ES-I3 (cell line): ENCODE measurements around the gene GCNA.
"Not testable (repeated sequence)": the region's sequence is repeated elsewhere in the genome, so short reads cannot be mapped to it uniquely, and the experiment has no call there.

ENCODE experiments used
- H3K36me3 ChIP-seq: 2 replicates; pipeline ENCODE4 v1.6.1; 2013; ENCODE audit warnings: mild to moderate bottlenecking, low read length, control low read depth, moderate library complexity; ENCODE audit not compliant: insufficient read depth
- H3K4me1 ChIP-seq: 2 replicates; pipeline ENCODE4 v1.6.1; 2013; ENCODE audit warnings: mild to moderate bottlenecking, control low read depth, low read length; ENCODE audit not compliant: insufficient read depth
- H3K9ac ChIP-seq: 2 replicates; pipeline ENCODE4 v1.6.1; 2013; ENCODE audit warnings: low read depth, mild to moderate bottlenecking, low read length, moderate library complexity
- H3K9me3 ChIP-seq: 2 replicates; pipeline ENCODE4 v1.6.1; 2013; ENCODE audit warnings: mild to moderate bottlenecking, low read length, moderate library complexity; ENCODE audit not compliant: control insufficient read depth, insufficient read depth

GCNA gene

GRCh38 chrX:71627588-71628404 is 49.6 kb downstream of the GCNA start:
- H3K9me3 ChIP-seq: no peaks in the 10 kb centered on the region
- H3K36me3 ChIP-seq: no peaks in the 10 kb centered on the region
- peaks cover 5% of the 10 kb centered on the region; the same call in 1 of the 2 replicates for H3K4me1 ChIP-seq
- H3K9ac ChIP-seq: no peak overlapping the region

- Histone ChIP-seq H3K4me1 (no peaks in the 10 kb centered on the region), H3K9ac (no peak overlapping the region), H3K9me3 (no peaks in the 10 kb centered on the region), H3K36me3 (no peaks in the 10 kb centered on the region)
These were observed 51.2 kb downstream of the GCNA start for GRCh38 chrX:71629467-71629866.

GRCh38 chrX:71632923-71633657 is 54.9 kb downstream of the GCNA start:
- H3K36me3 ChIP-seq: no peaks in the 10 kb centered on the region
- H3K9ac ChIP-seq: no peak overlapping the region
- no peaks in the 10 kb centered on the region for H3K9me3 ChIP-seq
- H3K4me1 ChIP-seq: no peaks in the 10 kb centered on the region

GRCh38 chrX:71634366-71634765 is 56.1 kb downstream of the GCNA start:
- Histone ChIP-seq H3K4me1 (no peaks in the 10 kb centered on the region), H3K9me3 (no peaks in the 10 kb centered on the region)

GRCh38 chrX:71636438-71637252 is 58.4 kb downstream of the GCNA start:
- no peaks in the 10 kb centered on the region for H3K9me3 ChIP-seq
- H3K4me1 ChIP-seq: no peaks in the 10 kb centered on the region
- H3K9ac ChIP-seq: no peak overlapping the region
- H3K36me3 ChIP-seq: no peaks in the 10 kb centered on the region

More at GRCh38 chrX:71634366-71634765, 56.1 kb downstream of the GCNA start:
- no peak overlapping the region for H3K9ac ChIP-seq
- H3K36me3 ChIP-seq: no peaks in the 10 kb centered on the region

- Histone ChIP-seq H3K9me3 (no peaks in the 10 kb centered on the region), H3K9ac (no peak overlapping the region), H3K4me1 (no peaks in the 10 kb centered on the region), H3K36me3 (no peaks in the 10 kb centered on the region)
These were observed 59.0 kb downstream of the GCNA start for GRCh38 chrX:71637253-71637618.

- no peaks in the 10 kb centered on the region for H3K9me3 ChIP-seq
- H3K4me1 ChIP-seq: no peaks in the 10 kb centered on the region
- H3K9ac ChIP-seq: no peak overlapping the region
- H3K36me3 ChIP-seq: no peaks in the 10 kb centered on the region
These were observed 59.6 kb downstream of the GCNA start for GRCh38 chrX:71637848-71638247.

GRCh38 chrX:71638409-71638808 is 60.2 kb downstream of the GCNA start:
- no peaks in the 10 kb centered on the region for H3K36me3 ChIP-seq
- H3K4me1 ChIP-seq: no peaks in the 10 kb centered on the region
- H3K9me3 ChIP-seq: no peaks in the 10 kb centered on the region
- no peak overlapping the region for H3K9ac ChIP-seq

GRCh38 chrX:71640002-71640401 is 61.8 kb downstream of the GCNA start:
- H3K4me1 ChIP-seq: no peaks in the 10 kb centered on the region
- H3K9me3 ChIP-seq: no peaks in the 10 kb centered on the region
- H3K36me3 ChIP-seq: no peaks in the 10 kb centered on the region
- H3K9ac ChIP-seq: no peak overlapping the region

GRCh38 chrX:71644406-71644805 is 66.2 kb downstream of the GCNA start:
- H3K9ac ChIP-seq, H3K4me1 ChIP-seq, H3K9me3 ChIP-seq, H3K36me3 ChIP-seq: not testable (repeated sequence)

GRCh38 chrX:71650333-71650969 is 72.2 kb downstream of the GCNA start:
- Histone ChIP-seq H3K36me3 (no peaks in the 10 kb centered on the region), H3K9me3 (no peaks in the 10 kb centered on the region), H3K9ac (no peak overlapping the region), H3K4me1 (no peaks in the 10 kb centered on the region)

- H3K4me1 ChIP-seq: no peaks in the 10 kb centered on the region
- no peaks in the 10 kb centered on the region for H3K9me3 ChIP-seq
- H3K9ac ChIP-seq: no peak overlapping the region
- no peaks in the 10 kb centered on the region for H3K36me3 ChIP-seq
These were observed 74.2 kb downstream of the GCNA start for GRCh38 chrX:71652405-71652804.

- no peaks in the 10 kb centered on the region for H3K36me3 ChIP-seq
- no peak overlapping the region for H3K9ac ChIP-seq
- no peaks in the 10 kb centered on the region for H3K9me3 ChIP-seq
- H3K4me1 ChIP-seq: no peaks in the 10 kb centered on the region
These were observed 75.1 kb downstream of the GCNA start for GRCh38 chrX:71653344-71653743.

- no peak overlapping the region for H3K9ac ChIP-seq
These were observed 79.0 kb downstream of the GCNA start for GRCh38 chrX:71657267-71657666.

More at GRCh38 chrX:71657267-71657666, 79.0 kb downstream of the GCNA start:
- no peaks in the 10 kb centered on the region for H3K36me3 ChIP-seq
- no peaks in the 10 kb centered on the region for H3K9me3 ChIP-seq
- no peaks in the 10 kb centered on the region for H3K4me1 ChIP-seq
